GM18508 (cell line): ENCODE measurements around the gene POMGNT1.

Source experiments
- ATAC-seq: cut with Tn5 transposase; IDR thresholded peaks from one replicate; pipeline ENCODE4 v1.9.1; 2021; ENCODE audit warnings: moderate number of reproducible peaks; ENCODE audit not compliant: insufficient read depth, unreplicated experiment

Gene POMGNT1

GRCh38 chr1:46184920-46185658, 13.1 kb downstream of the POMGNT1 start:
- no peak for ATAC-seq

- ATAC-seq = no peak
Measured at GRCh38 chr1:46183926-46184557, 14.2 kb downstream of the POMGNT1 start.

GRCh38 chr1:46183079-46183847, 15.0 kb downstream of the POMGNT1 start:
- ATAC-seq = no peak

GRCh38 chr1:46181343-46182260, 16.6 kb downstream of the POMGNT1 start:
- no peak for ATAC-seq

- ATAC-seq = no peak
Measured at GRCh38 chr1:46180082-46180616, 18.1 kb downstream of the POMGNT1 start.

- no peak for ATAC-seq
Measured at GRCh38 chr1:46179138-46180081, 18.8 kb downstream of the POMGNT1 start.

GRCh38 chr1:46176211-46176865, 21.9 kb downstream of the POMGNT1 start, which contains the start of gene P3R3URF:
P3R3URF (minus strand) TSS chr1:46176488; CDS start chr1:46176471, 17 bp downstream.
- no peak for ATAC-seq

- no peak for ATAC-seq
Measured at GRCh38 chr1:46175243-46175642, 23.0 kb downstream of the POMGNT1 start.

GRCh38 chr1:46174448-46175231, 23.6 kb downstream of the POMGNT1 start, which contains the start of gene TSPAN1:
TSPAN1 (plus strand) TSS chr1:46175087; CDS start chr1:46181108, 6,021 bp downstream.
- ATAC-seq = no peak

- no peak for ATAC-seq
Measured at GRCh38 chr1:46173361-46173856, 24.8 kb downstream of the POMGNT1 start.

GRCh38 chr1:46172321-46172720, 25.9 kb downstream of the POMGNT1 start:
- ATAC-seq = no peak

- ATAC-seq = no peak
Measured at GRCh38 chr1:46171871-46172270, 26.4 kb downstream of the POMGNT1 start.

GRCh38 chr1:46171351-46171750, 26.9 kb downstream of the POMGNT1 start:
- ATAC-seq = no peak

GRCh38 chr1:46169811-46170454, 28.3 kb downstream of the POMGNT1 start:
- ATAC-seq = no peak

GRCh38 chr1:46168477-46168876, 29.8 kb downstream of the POMGNT1 start:
- no peak for ATAC-seq

GRCh38 chr1:46166521-46167462, 31.4 kb downstream of the POMGNT1 start:
- ATAC-seq = no peak
